OCI-LY1 (cell line): ENCODE data around the gene PRMT2.

ENCODE experiments used
- CTCF ChIP-seq: fragments of 200-600 bp; sonication (generic), shearing (Covaris generic); IDR thresholded peaks from 2 replicates; pipeline ENCODE4 v1.5.1; 2017; ENCODE audit warnings: mild to moderate bottlenecking, antibody characterized with exemption, low read length, moderate library complexity, mixed read lengths
- EZH2 ChIP-seq: fragments of 200-600 bp; sonication (generic), shearing (Covaris generic); IDR thresholded peaks from 2 replicates; pipeline ENCODE4 v1.8.0; 2017; ENCODE audit warnings: borderline replicate concordance, mixed run types, mild to moderate bottlenecking, antibody characterized with exemption, low read length, moderate library complexity, mixed read lengths

GRCh38 chr21:46627726-46628125, 7.7 kb upstream of the PRMT2 start:
- TF ChIP-seq CTCF, result no peak
- TF ChIP-seq EZH2, result no peak
